NCI-H1436 treated with DMSO at 0.1 percent for 48 hours (cell line): Measurements from ENCODE around the gene KIF23.

ENCODE experiments used
- DNase-seq: peaks from one replicate; lab custom pipeline; 2025; lab: John Stamatoyannopoulos, UW

The KIF23 gene

DNA sequence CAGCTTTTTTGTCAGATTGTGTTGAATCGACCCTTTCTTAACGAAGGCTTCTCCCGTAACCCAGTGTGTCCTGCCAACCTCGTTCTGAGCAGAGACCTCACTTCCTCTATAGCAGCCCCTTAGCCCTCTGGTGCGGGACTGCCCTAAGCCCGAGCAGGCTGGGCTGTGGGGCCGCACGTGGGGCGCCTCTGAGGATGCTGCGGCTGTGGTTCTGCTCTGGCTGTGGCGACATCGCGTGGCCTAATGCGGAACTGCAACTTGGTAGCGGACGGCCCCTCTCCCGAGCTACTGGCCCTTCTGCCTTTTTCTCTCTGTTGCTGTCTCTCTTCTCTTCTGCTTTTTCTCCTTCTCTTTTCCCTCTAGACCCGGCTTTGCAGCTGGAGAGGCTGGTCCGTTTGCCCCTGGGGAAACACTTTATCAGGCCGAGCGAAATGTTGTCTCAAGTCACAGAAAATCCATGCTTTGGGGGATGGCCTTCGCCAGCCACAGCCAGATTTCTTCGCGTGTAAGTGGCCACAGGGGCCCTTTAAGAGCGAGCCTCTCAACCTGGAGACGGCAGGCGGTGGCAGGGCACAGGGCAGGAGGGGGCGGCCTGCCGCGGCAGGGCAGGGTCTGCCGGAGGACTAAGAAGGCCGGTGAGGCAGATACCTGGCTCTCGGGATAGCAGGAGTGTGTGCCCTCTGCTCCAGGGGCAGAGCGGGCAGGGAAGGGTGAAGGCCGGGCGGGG is 19.4 kb upstream of the KIF23 start:
- DNase-seq, result no peak

DNA sequence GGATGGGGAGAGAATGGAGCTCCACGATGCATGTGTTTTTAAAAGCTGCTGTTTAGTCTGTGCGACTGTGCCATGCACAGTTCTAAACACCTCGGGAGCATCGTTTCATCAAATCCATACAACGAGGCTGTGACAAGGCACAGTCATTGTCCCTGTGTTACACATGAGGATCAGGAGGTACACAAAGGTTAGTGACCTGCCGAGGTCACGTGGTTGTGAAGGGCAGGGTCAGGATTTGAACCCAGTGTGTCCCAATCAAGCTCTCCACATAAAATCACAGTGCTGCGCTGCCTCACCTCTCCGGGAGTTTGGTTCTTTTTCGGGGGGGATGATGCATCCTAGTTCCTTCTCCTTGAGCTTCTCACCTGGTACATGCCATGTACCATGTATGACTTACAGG is 18.7 kb upstream of the KIF23 start:
- DNase-seq, result no peak

GRCh38 chr15:69395991-69396390 is 18.2 kb upstream of the KIF23 start:
- DNase-seq, result no peak

DNA sequence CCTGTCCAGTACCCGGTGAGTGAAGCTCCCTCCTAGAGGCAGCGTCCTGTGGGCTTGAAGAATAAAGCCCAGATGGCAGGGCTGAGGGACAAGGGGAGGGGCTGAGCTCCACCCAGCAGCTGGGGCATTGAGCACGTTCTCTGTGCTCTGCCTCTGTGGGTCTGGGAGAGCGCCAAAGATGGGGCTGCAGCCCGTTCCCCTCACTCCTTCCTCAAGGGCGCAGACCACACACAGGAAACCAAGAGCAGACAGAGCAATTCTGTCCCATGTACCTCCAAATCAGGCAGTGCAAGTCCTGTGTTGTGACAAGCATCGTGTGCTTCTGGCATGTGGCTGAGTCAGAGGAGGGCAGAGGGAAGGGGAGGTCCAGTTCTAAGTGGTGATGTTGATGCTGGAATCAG is 15.7 kb upstream of the KIF23 start:
- DNase-seq, result no peak

GRCh38 chr15:69400850-69401249 is 13.3 kb upstream of the KIF23 start:
- DNase-seq, result no peak

DNA sequence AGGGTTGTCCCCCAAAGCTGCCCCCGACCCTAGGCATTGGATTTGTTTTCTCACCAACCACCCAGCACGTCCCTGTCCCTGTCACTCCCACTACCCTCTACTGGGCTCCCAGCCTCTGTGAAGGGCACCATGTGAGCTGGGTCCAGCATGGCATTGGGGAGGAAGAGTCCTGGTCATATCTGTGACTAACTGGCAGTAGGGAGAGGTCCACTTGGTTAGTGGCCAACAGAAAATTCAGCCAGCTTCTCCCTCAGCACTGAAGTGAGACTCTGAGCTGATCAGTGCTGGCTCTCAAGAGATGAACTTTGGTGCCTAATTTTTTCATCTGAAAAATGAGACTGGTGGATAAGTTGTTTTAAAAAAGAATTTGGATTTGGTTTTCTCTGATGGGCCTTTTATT is 11.3 kb upstream of the KIF23 start:
- DNase-seq, result no peak

GRCh38 chr15:69403594-69403993 is 10.6 kb upstream of the KIF23 start:
- DNase-seq, result no peak

GRCh38 chr15:69405110-69405509 is 9.0 kb upstream of the KIF23 start:
- DNase-seq, result no peak

DNA sequence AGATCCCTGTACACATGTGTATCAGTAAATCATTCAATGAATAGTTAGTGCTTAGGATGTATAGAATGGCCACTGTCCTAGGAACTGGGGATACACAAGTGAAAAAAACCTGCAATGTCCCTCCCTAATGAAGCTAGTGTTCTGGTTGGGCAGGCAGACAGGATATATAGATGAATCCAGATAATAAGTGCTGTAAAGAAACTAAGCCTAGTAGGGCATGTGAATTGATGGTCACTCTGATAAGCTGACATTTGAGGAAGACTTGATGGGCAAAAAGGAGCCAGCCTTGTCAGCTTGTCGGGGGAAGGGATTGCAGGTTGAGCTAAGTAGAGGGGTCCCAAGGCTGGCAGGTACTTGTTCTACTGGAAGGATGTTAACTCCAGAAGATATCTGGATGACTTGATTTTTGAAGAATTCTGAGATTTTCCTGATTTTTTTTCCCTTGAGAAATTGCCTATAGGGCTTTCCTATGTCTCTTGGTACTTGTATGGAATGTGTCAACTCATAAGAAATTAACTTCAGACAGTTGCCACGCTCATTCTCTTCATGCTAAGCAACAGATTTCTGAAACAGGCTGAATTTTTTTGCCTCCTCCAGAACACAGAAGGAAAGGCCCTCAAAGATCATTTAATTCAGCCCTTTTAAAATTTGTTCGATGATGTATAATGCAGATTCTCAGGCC is 6.3 kb upstream of the KIF23 start:
- DNase-seq, result no peak

GRCh38 chr15:69408841-69409240 is 5.3 kb upstream of the KIF23 start:
- no peak for DNase-seq

- DNase-seq, result no peak
Measured at GRCh38 chr15:69410248-69410874, 3.8 kb upstream of the KIF23 start.

DNA sequence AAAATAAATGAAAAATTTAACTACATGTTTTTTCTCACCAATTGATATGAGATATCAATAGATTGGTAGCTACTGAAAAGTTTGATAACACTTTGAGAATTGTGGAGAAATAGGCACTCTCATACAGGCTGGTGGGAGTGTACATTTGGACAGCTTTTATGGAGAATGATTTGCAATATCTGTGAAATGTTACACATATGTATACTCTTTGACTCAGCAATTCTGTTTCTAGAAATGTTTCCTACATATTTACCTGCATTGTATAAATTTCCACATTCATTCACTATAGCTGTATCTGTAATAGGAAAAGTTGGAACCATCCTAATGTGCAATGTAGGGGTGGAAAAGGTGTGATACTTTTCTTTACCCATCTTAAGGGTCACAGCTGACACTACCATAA is 1.9 kb upstream of the KIF23 start:
- DNase-seq, result no peak

GRCh38 chr15:69412701-69413100 is 1.4 kb upstream of the KIF23 start:
- no peak for DNase-seq

GRCh38 chr15:69414701-69415167 is 585 bp downstream of the KIF23 start:
- no peak for DNase-seq

GRCh38 chr15:69415381-69415780 is 1.2 kb downstream of the KIF23 start:
- no peak for DNase-seq

- DNase-seq, result no peak
Measured at GRCh38 chr15:69417581-69417980, 3.4 kb downstream of the KIF23 start.

DNA sequence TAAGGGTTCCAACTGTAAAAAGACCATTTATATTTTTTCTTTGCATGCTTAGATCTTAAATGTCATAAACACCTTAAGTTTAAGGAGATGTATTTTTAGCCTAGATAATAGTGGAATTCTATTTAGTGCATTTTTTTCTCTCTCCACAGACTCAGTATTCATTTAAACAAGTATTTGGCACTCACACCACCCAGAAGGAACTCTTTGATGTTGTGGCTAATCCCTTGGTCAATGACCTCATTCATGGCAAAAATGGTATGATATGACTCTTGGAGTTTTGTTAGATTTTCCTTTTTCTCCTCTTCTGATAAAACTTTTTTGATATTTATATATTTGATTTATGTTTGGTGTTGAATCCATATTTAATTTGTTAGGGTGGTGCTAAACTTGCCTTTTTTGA is 7.3 kb downstream of the KIF23 start:
- no peak for DNase-seq

GRCh38 chr15:69422336-69422895 is 8.3 kb downstream of the KIF23 start:
- no peak for DNase-seq

DNA sequence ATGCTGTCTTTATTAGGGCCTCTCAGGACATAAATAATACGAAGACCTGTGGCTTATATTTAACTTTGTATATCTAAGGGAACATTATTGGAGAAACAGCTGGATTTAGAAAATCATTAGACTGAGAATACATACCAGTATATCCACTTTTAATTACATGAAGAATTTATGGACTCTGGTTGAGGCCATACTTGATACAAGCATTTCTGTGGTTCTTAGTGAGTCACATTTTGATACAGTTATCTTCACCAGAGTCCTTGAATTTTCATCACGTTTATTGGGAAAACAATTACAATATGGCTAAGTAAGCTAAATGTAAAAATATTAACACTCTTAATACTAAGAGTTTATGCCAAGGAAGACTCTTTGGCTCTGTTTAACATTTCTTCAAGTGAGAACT is 9.9 kb downstream of the KIF23 start:
- DNase-seq, result no peak

- DNase-seq, result no peak
Measured at GRCh38 chr15:69424748-69425413, 10.7 kb downstream of the KIF23 start.

DNA sequence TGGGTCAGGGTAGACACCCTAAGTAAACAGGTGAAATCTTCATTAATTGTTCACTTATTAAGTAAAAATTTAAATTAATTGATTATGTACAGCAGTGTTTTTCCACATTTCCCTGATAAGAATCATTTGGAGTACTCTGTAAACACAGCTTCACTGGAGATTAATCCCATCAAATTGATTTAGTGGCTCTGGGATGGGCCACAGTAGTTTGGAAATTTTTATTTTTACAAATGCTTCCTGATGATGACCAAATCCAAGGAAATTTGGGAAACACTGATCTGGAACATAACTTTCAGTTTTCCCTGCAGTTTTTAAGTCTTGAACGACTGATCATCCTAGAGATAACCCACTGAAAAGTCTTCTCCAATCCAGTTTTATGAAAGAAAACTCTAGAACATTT is 19.7 kb downstream of the KIF23 start:
- no peak for DNase-seq

DNA sequence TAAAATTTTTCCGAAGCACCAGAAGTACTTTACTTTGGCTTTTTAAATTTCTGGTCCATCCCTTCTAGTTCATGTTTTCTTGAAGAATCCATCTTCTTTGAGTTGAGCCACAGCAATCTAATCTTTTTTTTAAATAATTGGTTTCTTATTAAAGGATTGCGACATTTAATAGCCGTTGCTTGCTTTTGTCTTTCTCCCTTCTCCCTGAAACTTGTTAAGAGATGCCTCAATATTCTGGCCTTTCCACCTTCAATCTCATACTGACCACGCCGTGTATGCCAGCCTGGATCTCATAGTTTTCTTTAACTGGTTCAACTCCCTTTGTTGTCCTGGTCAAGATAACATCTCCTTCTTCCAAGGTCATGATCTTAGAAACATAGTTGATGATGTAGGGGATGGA is 20.1 kb downstream of the KIF23 start:
- DNase-seq, result no peak
